ENCODE results near the gene ATG9A.

The ATG9A gene

DNA sequence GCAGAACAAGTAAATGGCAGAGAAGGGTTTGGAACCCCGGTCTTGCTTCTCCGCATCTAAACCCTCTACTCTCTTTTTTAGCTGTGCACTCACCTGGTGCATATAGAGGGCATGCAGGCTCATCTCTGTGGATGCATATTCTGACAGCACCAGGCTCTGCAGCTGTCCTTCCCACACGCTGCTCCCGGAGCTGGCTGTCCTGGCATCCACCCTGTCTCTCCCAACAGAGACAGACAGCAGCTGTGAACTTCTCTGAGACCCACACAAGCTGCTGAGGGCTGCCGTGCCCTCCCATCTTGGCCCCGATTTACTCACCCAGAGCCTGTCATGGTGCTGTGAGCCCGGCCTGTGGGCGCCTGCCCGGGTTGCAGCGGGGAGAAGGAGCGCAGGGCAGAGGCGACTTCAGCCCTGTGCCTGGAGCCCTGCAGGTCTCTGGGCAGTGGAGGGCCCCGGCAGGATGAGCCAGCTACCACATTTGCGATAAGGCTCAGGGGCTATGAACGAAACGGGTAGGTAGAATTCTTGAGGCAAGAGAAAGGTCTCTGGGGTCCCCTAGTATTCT is 7.4 kb downstream of the ATG9A start:
- DNase-seq: no peak

DNA sequence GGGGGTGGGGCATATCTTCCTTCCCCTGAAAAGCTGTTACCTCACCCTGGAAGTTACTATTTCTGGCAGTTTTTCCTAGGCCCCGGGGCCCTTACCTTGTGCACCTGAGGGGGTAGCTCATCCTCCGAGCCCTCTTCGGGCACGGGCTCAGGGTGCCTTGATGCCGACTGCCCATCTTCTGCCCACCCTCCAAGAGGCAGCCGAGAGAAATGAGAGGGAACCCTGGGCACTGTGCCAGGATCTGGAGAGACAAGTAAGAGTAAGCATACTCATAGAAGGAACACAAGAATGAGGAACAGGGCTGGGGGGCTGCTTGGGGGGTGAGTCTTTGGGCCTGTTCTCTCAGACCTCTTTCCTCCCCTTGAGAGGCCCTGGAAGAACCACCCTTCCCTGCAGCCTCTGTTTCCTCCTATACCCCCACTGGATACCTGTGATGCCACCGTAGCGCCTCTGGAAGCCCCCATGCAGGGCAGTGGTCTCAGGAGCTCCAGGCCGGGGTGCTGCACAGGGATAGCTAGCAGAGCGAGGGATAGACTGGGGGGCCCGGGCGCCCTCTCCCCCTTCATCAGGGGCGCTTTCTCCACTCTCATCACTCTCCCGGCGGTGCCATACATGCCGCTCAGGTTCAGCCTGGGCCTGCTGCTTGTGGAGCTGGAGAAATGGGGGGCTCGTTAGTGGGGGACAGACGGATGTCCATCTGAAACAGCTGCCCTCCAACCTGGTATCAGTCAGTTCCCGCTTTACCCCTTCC is 8.6 kb downstream of the ATG9A start:
- peak; percentile 3 for DNase-seq

- no peak for DNase-seq
Observed at GRCh38 chr2:219219784-219220532, 9.5 kb downstream of the ATG9A start.

DNA sequence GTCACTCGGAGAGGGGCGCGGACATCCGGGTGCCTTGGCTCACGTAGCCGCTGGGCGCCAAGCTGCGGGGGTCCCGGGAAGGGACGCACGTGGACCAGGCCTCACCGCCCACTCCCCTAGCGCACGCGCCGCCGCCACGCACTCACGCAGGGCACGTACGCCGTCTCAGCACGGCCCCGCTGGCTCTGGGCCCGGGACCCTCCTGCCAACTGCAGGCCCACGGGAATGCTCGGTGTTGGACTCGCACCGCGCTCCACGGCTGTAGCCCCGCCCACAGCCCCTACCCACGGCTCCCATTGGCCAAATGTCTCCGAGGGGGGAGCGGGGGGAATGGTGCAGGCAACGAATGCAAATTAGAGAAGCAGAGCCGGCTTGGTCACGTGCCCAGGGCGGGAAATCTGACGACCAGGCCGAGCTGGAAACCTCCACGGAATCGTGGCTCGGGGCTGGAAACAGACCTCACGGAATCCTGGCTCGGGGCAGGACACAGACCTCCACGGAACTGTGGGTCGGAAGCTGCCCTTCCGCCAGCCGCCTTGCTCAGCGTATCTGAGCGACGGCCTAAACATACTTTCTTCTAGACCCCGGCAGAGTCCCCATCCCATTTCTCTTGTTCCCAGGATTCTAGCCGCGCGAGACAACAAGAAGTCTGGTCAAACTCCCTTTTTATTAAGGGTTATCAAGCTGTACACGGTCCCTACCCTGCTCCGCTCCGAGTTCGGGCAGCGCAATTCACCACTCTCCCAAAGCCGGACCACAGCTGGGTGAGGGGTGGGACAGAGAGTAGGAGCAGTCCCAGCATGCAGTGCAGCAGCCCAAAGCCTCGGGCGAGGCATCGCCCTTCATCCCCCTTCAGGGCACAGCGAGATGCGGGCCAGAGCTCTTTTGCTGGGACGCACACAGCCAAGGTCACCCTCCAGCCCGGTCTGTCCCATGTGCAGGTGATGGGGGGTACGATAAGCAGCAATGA is 10.4 kb downstream of the ATG9A start, which contains the start of gene ABCB6:
Gene ABCB6, minus strand, starts transcription at position 227 of the 970 bp plus-strand sequence. CDS start 285 bp downstream, outside the sequence.
- DNase-seq: peak; percentile 83

DNA sequence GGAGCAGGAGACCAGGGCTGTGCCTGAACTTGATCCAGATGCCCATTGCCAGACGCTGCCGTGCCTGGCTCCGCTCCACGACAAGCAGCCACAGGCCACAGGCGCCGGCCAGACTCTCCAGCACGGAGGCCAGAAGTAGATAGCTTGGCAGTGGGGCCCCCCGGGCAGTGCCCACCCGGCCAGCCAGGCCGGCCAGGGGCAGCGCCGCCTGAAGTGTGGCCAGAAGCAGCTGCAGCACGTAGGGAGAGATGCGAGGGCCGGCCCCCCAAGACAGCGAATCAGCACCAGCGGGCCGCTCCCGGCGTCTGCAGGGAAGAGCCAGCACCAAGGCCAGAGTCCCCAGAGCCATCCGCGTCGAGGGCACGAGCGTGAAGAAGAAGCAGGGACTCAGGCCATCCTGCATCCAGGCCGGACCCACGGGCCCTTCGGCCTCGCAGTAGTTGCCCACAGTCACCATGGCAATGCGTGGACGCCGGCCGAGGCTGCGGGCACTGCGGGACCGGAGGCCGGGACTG is 11.2 kb downstream of the ATG9A start:
- peak; percentile 64 for DNase-seq

DNA sequence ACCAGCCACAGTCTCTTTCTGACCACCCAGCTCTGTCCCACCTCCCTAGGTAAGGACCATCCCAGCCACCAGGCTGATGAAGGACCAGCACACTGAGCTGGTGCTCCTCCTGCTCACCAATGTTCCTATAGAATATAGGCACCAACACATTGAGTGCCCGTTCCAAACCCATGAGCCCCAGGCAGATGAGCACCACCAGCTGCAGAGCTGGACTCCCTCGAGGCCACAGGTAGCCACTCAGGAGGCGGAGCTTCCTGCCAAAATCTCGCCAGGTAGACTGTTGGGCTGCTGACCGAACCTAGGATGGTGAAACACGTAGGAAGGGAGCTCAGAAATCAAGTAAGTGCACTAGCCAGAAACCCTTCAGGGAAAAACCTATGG is 12.9 kb downstream of the ATG9A start:
- DNase-seq: no peak

DNA sequence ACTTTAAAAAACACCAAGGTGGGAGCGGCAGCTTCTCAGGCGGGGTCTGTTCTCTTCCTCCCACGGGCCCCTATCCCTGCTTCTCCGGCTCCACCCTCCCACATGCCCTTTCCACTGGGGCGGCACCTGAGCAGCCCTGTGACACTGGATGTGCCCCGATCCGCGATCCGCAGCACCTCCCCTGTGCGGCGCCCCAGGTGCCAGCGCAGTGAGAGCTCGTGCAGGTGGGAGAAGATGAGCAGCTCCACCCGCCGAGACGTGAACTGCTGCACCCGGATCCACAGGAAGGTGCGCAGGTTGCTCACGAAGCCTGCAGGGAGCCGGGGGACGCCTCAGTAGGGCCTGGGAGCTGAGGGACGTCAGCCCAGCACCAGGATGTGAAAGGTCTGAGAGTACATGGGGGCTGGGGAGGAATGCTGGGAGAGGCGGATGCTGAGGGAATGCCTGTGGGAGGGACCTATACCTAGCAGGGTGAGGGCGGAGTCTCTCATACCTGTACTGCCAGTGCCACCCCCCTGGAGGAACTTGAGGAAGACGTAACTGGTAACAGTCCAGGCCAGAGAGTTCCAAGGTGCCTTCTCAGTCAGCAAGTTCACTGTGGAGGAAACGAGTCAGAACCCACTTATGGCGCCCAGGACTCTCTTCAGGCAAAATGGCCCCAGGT is 13.4 kb downstream of the ATG9A start:
- DNase-seq: no peak

DNA sequence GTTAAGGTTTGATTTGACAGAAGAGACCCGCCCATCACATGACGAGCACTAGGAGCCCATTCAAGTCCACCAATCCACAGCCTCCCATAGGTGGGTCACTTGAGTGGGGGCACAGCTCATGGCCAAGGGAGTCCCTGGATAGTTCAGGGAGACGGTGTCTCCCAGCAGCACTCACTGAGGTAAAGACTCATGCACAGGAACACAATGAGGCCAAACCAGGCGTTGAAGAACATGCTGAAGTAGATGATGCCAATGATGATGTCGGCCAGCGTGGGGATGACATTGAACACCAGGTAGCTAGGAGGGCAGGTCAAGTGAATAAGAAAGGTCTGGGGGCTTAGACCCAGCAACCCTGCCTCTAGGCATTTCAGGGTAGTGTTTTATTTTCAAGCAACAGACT is 14.7 kb downstream of the ATG9A start:
- DNase-seq: no peak

DNA sequence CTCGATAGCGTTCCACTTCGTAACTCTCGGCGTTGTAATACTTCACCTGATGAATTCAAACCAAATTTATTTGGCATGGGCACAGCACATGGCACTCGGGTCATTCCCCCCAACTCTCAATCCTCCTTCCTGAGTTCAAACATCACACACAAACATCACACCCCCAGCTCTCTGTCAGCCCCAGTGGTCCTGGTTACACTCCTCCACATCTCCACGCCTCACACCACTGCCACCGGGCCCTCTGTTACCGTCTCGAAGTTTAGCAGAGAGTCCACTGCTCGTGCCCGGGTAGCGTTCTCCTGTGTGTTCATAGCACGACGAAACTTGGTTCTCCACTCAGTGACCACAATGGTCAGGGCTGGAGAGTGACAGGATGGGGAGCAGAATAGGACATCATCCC is 15.3 kb downstream of the ATG9A start:
- DNase-seq: no peak

GRCh38 chr2:219213486-219214071 is 15.9 kb downstream of the ATG9A start:
- no peak for DNase-seq

GRCh38 chr2:219213026-219213415 is 16.4 kb downstream of the ATG9A start:
- DNase-seq: no peak

- DNase-seq: no peak
Observed at GRCh38 chr2:219210886-219211362, 18.5 kb downstream of the ATG9A start.

DNA sequence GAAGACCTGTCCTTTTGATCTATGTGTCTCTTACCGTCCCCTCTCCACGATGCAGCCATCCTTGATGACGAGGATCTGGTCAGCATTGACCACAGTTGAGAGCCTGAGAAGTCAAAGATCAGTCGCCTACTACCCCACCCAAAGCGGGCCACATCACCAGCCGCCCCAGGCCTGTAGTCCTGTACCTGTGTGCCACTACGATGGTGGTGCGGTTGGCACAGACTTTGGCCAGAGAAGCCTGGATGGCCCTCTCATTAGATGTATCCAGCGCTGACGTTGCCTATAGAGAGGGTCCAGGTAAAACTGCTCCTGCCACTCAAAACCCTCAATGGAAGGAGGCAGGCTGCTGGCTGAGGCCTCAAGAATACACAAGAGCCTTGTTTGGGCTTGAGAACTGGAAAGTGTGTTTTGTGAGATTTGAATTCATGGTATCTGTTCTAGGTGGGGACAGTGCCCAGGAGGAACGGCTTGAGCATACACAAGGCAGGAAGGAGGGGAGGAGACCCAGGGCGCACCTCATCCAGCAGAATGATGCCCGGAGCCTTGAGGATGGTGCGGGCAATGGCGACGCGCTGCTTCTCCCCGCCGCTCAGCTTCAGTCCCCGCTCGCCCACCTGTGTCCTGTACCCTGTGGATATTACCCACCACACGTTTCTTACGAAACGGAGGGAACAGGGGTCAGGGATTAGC is 19.1 kb downstream of the ATG9A start:
- DNase-seq: no peak

- no peak for DNase-seq
Observed at GRCh38 chr2:219209236-219210195, 19.9 kb downstream of the ATG9A start.

- peak; percentile 72 for DNase-seq
Observed at GRCh38 chr2:219207884-219208740, 21.3 kb downstream of the ATG9A start.

DNA sequence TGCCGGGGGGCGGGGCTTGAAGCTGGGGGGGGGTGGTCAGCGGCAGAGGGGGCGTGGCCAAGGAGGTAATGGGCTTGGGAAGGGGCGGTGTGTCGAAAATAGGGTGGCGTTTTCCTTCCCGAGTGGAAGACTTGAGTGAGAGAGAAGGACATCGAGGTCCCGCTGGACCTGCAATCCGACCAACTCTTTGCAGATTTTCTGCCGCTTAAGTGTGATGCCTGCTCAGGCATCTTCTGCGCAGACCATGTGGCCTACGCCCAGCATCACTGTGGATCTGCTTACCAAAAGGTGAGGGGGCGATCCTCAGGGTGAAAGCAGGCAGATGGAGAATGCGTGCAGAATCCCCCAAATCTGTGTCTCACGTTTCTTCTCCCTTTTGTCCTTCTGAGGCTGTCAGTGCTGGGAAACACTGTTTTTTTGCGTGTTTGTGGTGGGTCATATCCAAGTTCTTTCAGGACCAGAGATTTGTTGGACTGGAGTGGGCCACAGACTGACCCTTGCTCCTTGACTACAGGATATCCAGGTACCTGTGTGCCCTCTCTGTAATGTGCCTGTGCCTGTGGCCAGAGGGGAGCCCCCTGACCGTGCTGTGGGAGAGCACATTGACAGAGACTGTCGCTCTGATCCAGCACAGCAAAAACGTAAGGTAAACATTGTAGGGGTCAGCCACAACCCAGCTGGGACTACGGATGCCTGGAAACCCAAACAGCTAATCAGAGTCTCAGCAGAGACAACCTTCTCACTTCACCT is 22.1 kb downstream of the ATG9A start:
- DNase-seq: no peak

GRCh38 chr2:219206328-219207133 is 22.9 kb downstream of the ATG9A start, which contains the start of gene ZFAND2B:
TSS of gene ZFAND2B (plus strand) at chr2:219206782. CDS start at chr2:219206988, 206 bp downstream.
- DNase-seq: peak; percentile 87

All from DMS79 treated with DMSO at 0.1 percent for 48 hours (cell line).